K562 (cell line): ENCODE measurements around the gene ARF1.

ENCODE experiments used
- CEBPB ChIP-seq: fragments of 450-650 bp; IDR thresholded peaks from 2 replicates; pipeline ENCODE4 v1.6.1; 2016; ENCODE audit warnings: missing genetic modification characterization, missing compliant biosample characterization
- FOS ChIP-seq: IDR thresholded peaks from 3 replicates; pipeline ENCODE4 v1.6.1; 2011; ENCODE audit not compliant: insufficient read length; ENCODE audit errors: extremely low read depth
- FOXM1 ChIP-seq, 2 experiments: fragments of 450-650 bp in 1 of 2; sonication (generic) in 1 of 2; formaldehyde crosslinking in 1 of 2; IDR thresholded peaks; 2 replicates each; pipeline versions ENCODE4 v1.6.1 to v1.9.0; 2017 to 2022; ENCODE audit warnings: low read depth in 2 of 2, mild to moderate bottlenecking in 2 of 2, missing genetic modification reagents in 1 of 2, moderate library complexity in 1 of 2
- MAFK ChIP-seq: IDR thresholded peaks from 2 replicates; pipeline ENCODE4 v1.6.1; 2011; ENCODE audit warnings: low read length, improper control_type of control experiment
- NR2F6 ChIP-seq: fragments of 450-650 bp; formaldehyde crosslinking; IDR thresholded peaks from 2 replicates; pipeline ENCODE4 v1.4.0; 2020; ENCODE audit warnings: mild to moderate bottlenecking
- TAF1 ChIP-seq: IDR thresholded peaks from 2 replicates; pipeline ENCODE4 v1.6.1; 2011; ENCODE audit warnings: mild to moderate bottlenecking, low read length, moderate library complexity; ENCODE audit not compliant: insufficient read depth, control insufficient read depth, severe bottlenecking; ENCODE audit errors: extremely low read depth
- TEAD4 ChIP-seq, 2 experiments: sonication (generic) in 1 of 2; formaldehyde crosslinking in 1 of 2; IDR thresholded peaks; 2 replicates each; pipeline versions ENCODE4 v1.6.1 to v1.8.0; 2012 to 2022; ENCODE audit warnings: borderline replicate concordance in 1 of 2, inconsistent platforms in 1 of 2, low read length in 1 of 2, mild to moderate bottlenecking in 1 of 2, missing genetic modification reagents in 1 of 2
- ZBTB1 ChIP-seq: sonication (generic); formaldehyde crosslinking; IDR thresholded peaks from 2 replicates; pipeline ENCODE4 v1.8.1; 2023; ENCODE audit warnings: missing genetic modification reagents, low read depth, mild to moderate bottlenecking, borderline replicate concordance
- ZC3H4 ChIP-seq: sonication (generic); formaldehyde crosslinking; IDR thresholded peaks from 2 replicates; pipeline ENCODE4 v1.9.0; 2021; ENCODE audit warnings: missing genetic modification reagents, borderline replicate concordance
- ZFX ChIP-seq: sonication (generic); formaldehyde crosslinking; IDR thresholded peaks from 2 replicates; pipeline ENCODE4 v1.8.0; 2022; ENCODE audit warnings: mild to moderate bottlenecking, missing genetic modification reagents, moderate library complexity
- ZNF274 ChIP-seq: IDR thresholded peaks from 2 replicates; pipeline ENCODE4 v1.6.1; 2011; ENCODE audit warnings: low read depth, mild to moderate bottlenecking, low read length, moderate library complexity, borderline replicate concordance
- TF ChIP-seq, protein P1 (sequence below): fragments of 250-450 bp; sonication (Bioruptor Pico); IDR thresholded peaks from 2 replicates; pipeline ENCODE4 v1.5.0; 2022; ENCODE audit warnings: mild to moderate bottlenecking
- TF ChIP-seq, protein P2 (sequence below), 3 experiments: IDR thresholded peaks in 2 of 3; conservative IDR thresholded peaks in 1 of 3; 2 replicates each; pipeline ENCODE4 v1.5.1; 2011 to 2012; ENCODE audit warnings: low read length in 3 of 3, mild to moderate bottlenecking in 3 of 3, control low read depth in 2 of 3, improper control_type of control experiment in 1 of 3, inconsistent platforms in 1 of 3, low read depth in 1 of 3, mixed read lengths in 1 of 3, moderate library complexity in 1 of 3; ENCODE audit not compliant: insufficient read depth in 2 of 3

DNA sequence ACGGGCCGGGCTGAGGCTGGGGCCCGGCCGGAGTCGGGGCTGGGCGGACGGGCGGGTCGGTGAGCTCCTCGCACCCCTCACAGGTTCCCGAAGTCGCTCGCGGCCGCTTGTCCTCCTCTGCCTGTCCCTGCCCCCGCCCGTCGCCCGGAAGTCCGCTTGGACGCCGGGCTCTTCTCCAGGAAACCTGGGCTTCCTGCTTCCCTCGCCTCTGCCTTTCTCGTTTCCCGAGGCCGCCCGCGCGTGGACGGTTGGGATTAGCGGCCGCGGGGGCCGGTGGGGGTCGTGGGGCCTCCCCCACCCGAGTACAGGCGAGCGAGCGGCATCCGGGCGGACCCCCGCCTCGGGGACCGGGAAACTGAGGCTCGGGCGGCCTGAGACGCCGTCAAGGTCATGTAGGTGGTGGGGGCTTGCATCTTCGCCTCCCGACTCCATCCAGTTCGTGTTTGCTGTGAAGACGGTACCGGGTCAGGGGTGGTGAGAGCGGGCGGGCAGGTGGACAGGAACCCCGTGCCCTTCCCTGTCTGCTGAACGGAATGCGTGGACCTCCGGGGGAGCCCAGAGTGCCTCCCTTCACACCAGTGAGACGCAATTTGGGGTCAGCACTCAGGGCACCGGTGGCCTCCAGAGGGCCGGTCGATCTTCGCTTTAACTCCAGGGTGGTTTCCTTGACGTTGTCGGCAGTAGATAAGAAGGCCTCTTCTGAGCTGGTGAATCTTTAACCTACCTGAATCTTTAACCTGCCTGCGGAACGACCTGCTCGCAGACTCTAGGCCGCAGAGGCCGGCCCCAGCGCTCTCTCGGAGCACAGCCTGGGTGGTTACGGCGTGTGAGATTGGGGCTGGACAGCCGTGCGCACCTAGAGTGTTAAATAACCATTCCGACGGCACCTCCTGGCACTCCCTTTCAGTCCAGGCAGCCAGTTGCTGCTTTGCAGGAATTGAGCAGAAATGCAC is 686 bp downstream of the ARF1 start:
- TF ChIP-seq CEBPB (tag): no peak
- TF ChIP-seq, protein P1, sequence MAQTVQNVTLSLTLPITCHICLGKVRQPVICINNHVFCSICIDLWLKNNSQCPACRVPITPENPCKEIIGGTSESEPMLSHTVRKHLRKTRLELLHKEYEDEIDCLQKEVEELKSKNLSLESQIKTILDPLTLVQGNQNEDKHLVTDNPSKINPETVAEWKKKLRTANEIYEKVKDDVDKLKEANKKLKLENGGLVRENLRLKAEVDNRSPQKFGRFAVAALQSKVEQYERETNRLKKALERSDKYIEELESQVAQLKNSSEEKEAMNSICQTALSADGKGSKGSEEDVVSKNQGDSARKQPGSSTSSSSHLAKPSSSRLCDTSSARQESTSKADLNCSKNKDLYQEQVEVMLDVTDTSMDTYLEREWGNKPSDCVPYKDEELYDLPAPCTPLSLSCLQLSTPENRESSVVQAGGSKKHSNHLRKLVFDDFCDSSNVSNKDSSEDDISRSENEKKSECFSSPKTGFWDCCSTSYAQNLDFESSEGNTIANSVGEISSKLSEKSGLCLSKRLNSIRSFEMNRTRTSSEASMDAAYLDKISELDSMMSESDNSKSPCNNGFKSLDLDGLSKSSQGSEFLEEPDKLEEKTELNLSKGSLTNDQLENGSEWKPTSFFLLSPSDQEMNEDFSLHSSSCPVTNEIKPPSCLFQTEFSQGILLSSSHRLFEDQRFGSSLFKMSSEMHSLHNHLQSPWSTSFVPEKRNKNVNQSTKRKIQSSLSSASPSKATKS (CRISPR knock-in tag): no peak
- TF ChIP-seq ZFX (CRISPR knock-in tag): no peak; the same call in 1 of the 2 replicates
- no peak for TF ChIP-seq MAFK
- no peak for TF ChIP-seq FOS
- TF ChIP-seq, protein P2, sequence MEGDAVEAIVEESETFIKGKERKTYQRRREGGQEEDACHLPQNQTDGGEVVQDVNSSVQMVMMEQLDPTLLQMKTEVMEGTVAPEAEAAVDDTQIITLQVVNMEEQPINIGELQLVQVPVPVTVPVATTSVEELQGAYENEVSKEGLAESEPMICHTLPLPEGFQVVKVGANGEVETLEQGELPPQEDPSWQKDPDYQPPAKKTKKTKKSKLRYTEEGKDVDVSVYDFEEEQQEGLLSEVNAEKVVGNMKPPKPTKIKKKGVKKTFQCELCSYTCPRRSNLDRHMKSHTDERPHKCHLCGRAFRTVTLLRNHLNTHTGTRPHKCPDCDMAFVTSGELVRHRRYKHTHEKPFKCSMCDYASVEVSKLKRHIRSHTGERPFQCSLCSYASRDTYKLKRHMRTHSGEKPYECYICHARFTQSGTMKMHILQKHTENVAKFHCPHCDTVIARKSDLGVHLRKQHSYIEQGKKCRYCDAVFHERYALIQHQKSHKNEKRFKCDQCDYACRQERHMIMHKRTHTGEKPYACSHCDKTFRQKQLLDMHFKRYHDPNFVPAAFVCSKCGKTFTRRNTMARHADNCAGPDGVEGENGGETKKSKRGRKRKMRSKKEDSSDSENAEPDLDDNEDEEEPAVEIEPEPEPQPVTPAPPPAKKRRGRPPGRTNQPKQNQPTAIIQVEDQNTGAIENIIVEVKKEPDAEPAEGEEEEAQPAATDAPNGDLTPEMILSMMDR (IDR thresholded peaks at IDR 0.05 in 2 of 3, conservative IDR thresholded peaks at IDR 0.05 in 1 of 3; ENCODE audit: insufficient read depth in 2 of 3, low read depth in 1 of 3, low read length in 3 of 3): no peak
- peak; percentile 65; the same call in 1 of the 2 replicates for TF ChIP-seq ZBTB1
- no peak for TF ChIP-seq FOXM1 (IDR thresholded peaks at IDR 0.05; ENCODE audit: low read depth)
- no peak for TF ChIP-seq FOXM1 (CRISPR knock-in tag; IDR thresholded peaks at IDR 0.05; ENCODE audit: low read depth)
- peak; percentile 9 for TF ChIP-seq TAF1
- TF ChIP-seq ZC3H4 (CRISPR knock-in tag): no peak
- no peak for TF ChIP-seq ZNF274
- no peak for TF ChIP-seq TEAD4 (IDR thresholded peaks at IDR 0.05; ENCODE audit: low read length)
- no peak for TF ChIP-seq TEAD4 (CRISPR knock-in tag; IDR thresholded peaks at IDR 0.05; ENCODE audit: borderline replicate concordance)
- TF ChIP-seq NR2F6 (CRISPR knock-in tag): no peak
